Peyer's patch (tissue), 4 donors: Measurements from ENCODE around the gene EVL. TPM values are rescaled to one million over a fixed set of nuclear protein-coding genes. Genes with fewer than 3 reads are reported as not detected.
A peak's percentile ranks its signal among the peaks of the same experiment; 100 is the strongest.

Experiments
- DNase-seq, 3 donors: peaks; one replicate each; pipeline ENCODE4 v3.0.0-alpha.2; 2017 to 2019
- H3K27ac ChIP-seq, 4 donors: fragments of 200-600 bp; sonication (generic); one replicate each; pipeline ENCODE4 v1.5.1; 2016 to 2019
- H3K27me3 ChIP-seq, 2 donors: fragments of 200-600 bp; sonication (generic); one replicate each; pipeline ENCODE4 v1.5.1; 2019
- H3K36me3 ChIP-seq, 3 donors: fragments of 200-600 bp; sonication (generic); one replicate each; pipeline ENCODE4 v1.5.1; 2016 to 2019
- H3K4me1 ChIP-seq, 4 donors: fragments of 200-600 bp; sonication (generic); one replicate each; pipeline ENCODE4 v1.5.1; 2016 to 2019
- H3K4me3 ChIP-seq, 4 donors: fragments of 200-600 bp; sonication (generic); 1 replicate in 3 of 4; 2 replicates in 1 of 4; pipeline ENCODE4 v1.5.1; 2016 to 2019; ENCODE audit warnings: mild to moderate bottlenecking in 1 of 4
- H3K9me3 ChIP-seq, 4 donors: fragments of 200-600 bp; sonication (generic); one replicate each; pipeline ENCODE4 v1.5.1; 2016 to 2019; ENCODE audit warnings: mild to moderate bottlenecking in 1 of 4
- CTCF ChIP-seq, 6 experiments: fragments of 450-650 bp in 4 of 6; fragments of 200-600 bp in 2 of 6; sonication (generic) in 1 of 6; IDR thresholded peaks; one replicate each; pipeline ENCODE4 v1.5.1; 2017 to 2019; ENCODE audit warnings: antibody characterized with exemption in 6 of 6, mild to moderate bottlenecking in 3 of 6, moderate library complexity in 1 of 6
- POLR2A ChIP-seq, 2 donors: fragments of 450-650 bp; IDR thresholded peaks; one replicate each; pipeline ENCODE4 v1.5.1; 2017; ENCODE audit warnings: antibody characterized with exemption in 2 of 2, mild to moderate bottlenecking in 2 of 2, moderate library complexity in 2 of 2
- total RNA-seq, 4 donors: library from RNA; depleted of rRNA; stranded (reverse); fragments of >200 nt; gene quantifications; one replicate each; pipeline ENCODE4 v1.1.0, GENCODE V29; 2016

Gene EVL
- total RNA-seq, 4 donors from 2014 or later: 44.9 to 409 (median 110) TPM

- Histone ChIP-seq H3K27me3 (no peaks in the 10 kb centered on the region), H3K4me3 (peak overlapping the region; percentile 32 to 51 (median 40)), H3K9me3 (no peaks in the 10 kb centered on the region), H3K36me3 (no peaks in the 10 kb centered on the region), H3K27ac (peak overlapping the region; percentile 80 to 93 (median 84)), H3K4me1 (peaks cover 0 to 25% (median 8%) of the 10 kb centered on the region in 4 donors)
- DNase-seq: peak; percentile 58 to 93 (median 87)
- TF ChIP-seq POLR2A (IDR thresholded peaks at IDR 0.05) (no peak), CTCF (IDR thresholded peaks at IDR 0.05) (no peak)
Observed at GRCh38 chr14:100067971-100068959, 3.0 kb downstream of the EVL start.

GRCh38 chr14:100069161-100069800, 4.1 kb downstream of the EVL start:
- peaks cover 0 to 28% (median 13%) of the 10 kb centered on the region in 4 donors for H3K4me1 ChIP-seq
- peak overlapping the region; percentile 9 to 51 (median 34) for H3K4me3 ChIP-seq
- no peaks in the 10 kb centered on the region for H3K9me3 ChIP-seq
- H3K27ac ChIP-seq: peak overlapping the region; percentile 80 to 93 (median 84)
- DNase-seq: no peak
- H3K27me3 ChIP-seq: no peaks in the 10 kb centered on the region
- TF ChIP-seq CTCF (IDR thresholded peaks at IDR 0.05): no peak
- no peak for TF ChIP-seq POLR2A (IDR thresholded peaks at IDR 0.05)
- H3K36me3 ChIP-seq: no peaks in the 10 kb centered on the region

DNA sequence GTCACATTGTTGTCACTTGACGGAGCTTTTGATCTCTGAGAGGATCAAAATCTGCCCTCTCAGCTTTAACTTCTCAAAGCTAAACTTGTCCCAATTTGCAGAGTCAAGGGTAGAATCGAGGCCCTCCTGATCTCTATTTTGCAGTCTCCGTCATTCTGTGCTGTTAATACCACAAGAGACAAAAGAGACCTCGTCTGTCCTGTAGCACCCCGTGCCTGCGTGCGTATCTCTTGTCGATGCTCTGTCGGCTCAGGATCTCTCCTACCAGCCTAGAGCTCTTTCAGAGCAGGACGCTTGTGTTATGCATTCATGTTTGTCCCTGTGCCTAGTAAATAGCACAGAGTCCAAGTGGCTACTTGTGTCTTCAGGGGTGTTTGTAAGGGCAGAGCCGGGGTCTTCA, 5.1 kb downstream of the EVL start:
- H3K27ac ChIP-seq: peak overlapping the region; percentile 15 to 93 (median 64)
- DNase-seq: no peak

GRCh38 chr14:100071545-100071944, 6.3 kb downstream of the EVL start:
- Histone ChIP-seq H3K36me3 (no peaks in the 10 kb centered on the region), H3K27ac (peak overlapping the region; percentile 30 to 93 (median 64)), H3K9me3 (no peaks in the 10 kb centered on the region), H3K27me3 (no peaks in the 10 kb centered on the region), H3K4me1 (peaks cover 0 to 25% (median 14%) of the 10 kb centered on the region in 4 donors), H3K4me3 (no peak overlapping the region)
- TF ChIP-seq POLR2A (IDR thresholded peaks at IDR 0.05) (no peak), CTCF (IDR thresholded peaks at IDR 0.05) (no peak)
- DNase-seq: no peak

More for the DNA sequence above, 5.1 kb downstream of the EVL start:
- TF ChIP-seq POLR2A (IDR thresholded peaks at IDR 0.05) (no peak), CTCF (IDR thresholded peaks at IDR 0.05) (no peak)
- Histone ChIP-seq H3K9me3 (no peaks in the 10 kb centered on the region), H3K36me3 (no peaks in the 10 kb centered on the region), H3K4me3 (peak overlapping the region in 2 of 4 donors; percentile 2 to 6), H3K27me3 (no peaks in the 10 kb centered on the region), H3K4me1 (peaks cover 0 to 22% (median 13%) of the 10 kb centered on the region in 4 donors)

DNA sequence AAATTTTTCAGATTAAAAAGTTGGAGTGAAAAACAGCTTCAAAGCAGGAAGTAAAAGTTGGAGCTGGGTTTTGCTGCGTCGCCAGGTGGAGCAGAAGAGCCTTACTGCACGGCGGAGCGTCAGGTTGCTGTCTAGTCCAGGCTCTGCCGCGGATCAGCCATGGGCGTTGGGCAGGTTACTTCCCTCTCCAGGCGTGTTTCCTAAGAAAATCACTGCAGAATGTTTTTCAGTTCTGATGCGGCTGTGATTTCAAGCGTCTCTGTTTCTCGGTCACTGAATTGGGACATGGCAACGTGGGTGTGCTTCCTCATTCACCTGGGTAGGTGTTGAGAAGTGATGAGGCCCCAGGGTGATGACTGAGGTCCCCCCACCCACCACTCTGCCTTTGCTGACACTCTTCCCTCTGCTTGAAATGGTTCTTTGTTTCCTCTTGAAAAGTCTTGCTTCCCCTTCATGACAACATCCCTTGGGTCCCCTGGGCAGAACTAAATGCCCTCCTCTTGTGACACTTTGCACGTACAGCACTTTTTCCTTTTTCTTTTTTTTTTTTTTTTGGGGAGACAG, 7.6 kb downstream of the EVL start:
- H3K27me3 ChIP-seq: no peaks in the 10 kb centered on the region
- peak in 2 of 3 donors; percentile 68 to 84 for DNase-seq
- H3K9me3 ChIP-seq: no peaks in the 10 kb centered on the region
- H3K27ac ChIP-seq: peak overlapping the region; percentile 17 to 93 (median 62)
- H3K36me3 ChIP-seq: no peaks in the 10 kb centered on the region
- peaks cover 0 to 27% (median 14%) of the 10 kb centered on the region in 4 donors for H3K4me1 ChIP-seq
- peak overlapping the region in 3 of 4 donors; percentile 2 to 12 (median 4) for H3K4me3 ChIP-seq
- peak in 5 of 6 experiments; percentile 15 to 48 (median 45) for TF ChIP-seq CTCF (IDR thresholded peaks at IDR 0.05)
- no peak for TF ChIP-seq POLR2A (IDR thresholded peaks at IDR 0.05)
